GM12892 (cell line): ENCODE results near the gene TENM3.

Experiments
- POLR2A ChIP-seq: IDR thresholded peaks from 2 replicates; pipeline ENCODE4 v1.6.1; 2011; ENCODE audit warnings: low read depth, low read length, control low read depth
- POLR2AphosphoS5 ChIP-seq: IDR thresholded peaks from 2 replicates; pipeline ENCODE4 v1.6.1; 2011; ENCODE audit warnings: low read depth, low read length, control low read depth
- TAF1 ChIP-seq: IDR thresholded peaks from 2 replicates; pipeline ENCODE4 v1.6.1; 2011; ENCODE audit warnings: low read depth, mild to moderate bottlenecking, control low read depth, low read length, borderline replicate concordance

DNA sequence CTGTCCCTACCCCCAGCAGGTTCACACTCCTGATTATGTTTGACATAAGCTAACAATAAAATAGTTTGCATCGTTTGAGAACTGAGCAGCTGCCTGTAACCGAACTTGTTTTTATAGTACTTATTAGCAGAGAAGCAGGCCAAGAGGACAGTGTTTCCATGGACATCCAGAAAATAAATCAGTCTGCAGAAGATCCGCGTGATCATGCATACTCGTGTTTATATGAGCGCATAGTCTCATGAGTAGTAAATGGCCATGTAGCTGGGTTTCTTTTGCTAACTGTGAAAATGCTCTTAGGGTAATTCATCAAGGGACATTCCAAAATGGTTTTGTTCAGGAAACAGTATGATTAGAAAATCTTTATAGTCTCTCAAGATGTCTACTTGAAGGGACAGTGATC, 384.8 kb downstream of the TENM3 start:
- TF ChIP-seq POLR2AphosphoS5 (no peak), TAF1 (no peak), POLR2A (no peak)
